IPS-18a (cell line): Measurements from ENCODE around the gene GLP2R.

Experiments
- H3K27ac ChIP-seq: one replicate; pipeline ENCODE4 v1.5.1; 2013; ENCODE audit warnings: low read length
- H3K27me3 ChIP-seq: one replicate; pipeline ENCODE4 v1.6.1; 2013; ENCODE audit warnings: mild to moderate bottlenecking, low read length; ENCODE audit not compliant: control insufficient read depth, insufficient read depth
- H3K36me3 ChIP-seq: one replicate; pipeline ENCODE4 v1.6.1; 2013; ENCODE audit warnings: low read depth, low read length; ENCODE audit not compliant: control insufficient read depth
- H3K4me1 ChIP-seq: one replicate; pipeline ENCODE4 v1.6.1; 2013; ENCODE audit warnings: low read depth, low read length; ENCODE audit not compliant: control insufficient read depth
- H3K4me3 ChIP-seq: one replicate; pipeline ENCODE4 v1.5.1; 2013; ENCODE audit warnings: low read length
- H3K9ac ChIP-seq: one replicate; pipeline ENCODE4 v1.6.1; 2013; ENCODE audit warnings: mild to moderate bottlenecking, low read length, moderate library complexity
- H3K9me3 ChIP-seq: one replicate; pipeline ENCODE4 v1.6.1; 2013; ENCODE audit warnings: low read depth, low read length; ENCODE audit not compliant: control insufficient read depth

Gene GLP2R

DNA sequence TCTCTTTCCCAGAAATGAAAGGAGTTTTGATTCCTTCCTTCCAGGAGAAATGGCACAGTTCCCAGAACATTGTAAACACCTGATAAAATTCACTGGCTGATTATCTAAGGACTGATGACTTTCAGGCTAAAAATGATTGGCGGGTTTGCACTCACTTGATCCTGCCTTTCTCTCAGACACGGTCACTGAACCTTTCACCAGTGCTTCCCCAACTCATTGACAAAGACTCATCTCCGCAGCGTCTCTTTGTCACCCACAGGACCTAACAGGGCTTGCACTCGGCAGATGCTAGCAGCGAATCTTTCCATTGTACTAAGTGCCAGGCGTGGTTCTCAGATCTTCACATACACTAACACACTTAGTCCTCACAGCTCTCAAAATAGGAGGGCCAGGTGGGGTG, 27.0 kb upstream of the GLP2R start:
- Histone ChIP-seq H3K4me3 (no peak overlapping the region), H3K4me1 (no peaks in the 10 kb centered on the region), H3K27me3 (no peaks in the 10 kb centered on the region)

DNA sequence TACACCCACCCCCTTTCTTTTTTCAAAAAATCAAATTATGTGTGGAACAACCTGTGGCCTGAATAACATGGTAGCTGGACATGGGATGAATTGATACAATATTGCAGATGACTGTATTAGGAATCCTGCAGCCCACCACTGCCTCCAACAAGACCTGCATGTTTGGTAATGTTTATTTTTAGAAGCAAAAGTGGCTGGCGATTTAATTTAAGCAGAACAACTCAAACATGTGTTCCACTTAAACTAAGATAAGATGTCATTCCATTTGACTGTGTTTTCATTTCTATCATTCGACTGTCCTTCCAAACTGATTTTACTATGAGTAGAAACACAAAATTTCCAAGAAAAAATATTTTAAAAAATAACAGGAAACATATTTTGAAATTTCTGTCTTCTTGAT, 24.2 kb upstream of the GLP2R start:
- no peaks in the 10 kb centered on the region for H3K27me3 ChIP-seq
- H3K4me3 ChIP-seq = no peak overlapping the region
- no peaks in the 10 kb centered on the region for H3K9me3 ChIP-seq
- H3K9ac ChIP-seq = no peak overlapping the region
- H3K27ac ChIP-seq = no peak overlapping the region
- H3K36me3 ChIP-seq = no peaks in the 10 kb centered on the region
- no peaks in the 10 kb centered on the region for H3K4me1 ChIP-seq

More for the DNA sequence above, 27.0 kb upstream of the GLP2R start:
- H3K9ac ChIP-seq = no peak overlapping the region
- no peaks in the 10 kb centered on the region for H3K36me3 ChIP-seq
- no peak overlapping the region for H3K27ac ChIP-seq
- no peaks in the 10 kb centered on the region for H3K9me3 ChIP-seq

GRCh38 chr17:9802294-9802693, 23.4 kb upstream of the GLP2R start:
- Histone ChIP-seq H3K4me3 (no peak overlapping the region), H3K9me3 (no peaks in the 10 kb centered on the region), H3K27me3 (no peaks in the 10 kb centered on the region), H3K36me3 (no peaks in the 10 kb centered on the region), H3K27ac (no peak overlapping the region), H3K9ac (no peak overlapping the region), H3K4me1 (no peaks in the 10 kb centered on the region)

DNA sequence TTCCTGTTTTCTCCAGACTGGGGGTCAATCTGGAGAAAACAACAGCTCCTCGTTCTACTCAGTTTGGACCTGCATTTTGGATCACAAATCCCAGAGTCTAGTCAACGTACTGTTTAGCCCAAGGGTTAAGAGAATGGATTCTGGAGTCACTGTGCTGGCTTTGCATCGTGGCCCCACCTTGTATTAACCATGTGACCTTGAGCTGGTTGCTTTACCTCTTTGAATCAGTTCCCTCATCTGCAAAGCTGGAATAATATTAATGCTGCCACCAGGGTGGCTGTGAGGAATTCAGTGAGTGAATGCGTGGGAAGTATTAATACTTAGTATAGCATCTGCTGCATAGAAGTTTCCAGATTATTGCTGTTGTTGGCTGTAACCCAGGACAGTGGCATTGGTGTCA, 23.0 kb upstream of the GLP2R start:
- Histone ChIP-seq H3K27ac (no peak overlapping the region), H3K36me3 (no peaks in the 10 kb centered on the region), H3K9ac (no peak overlapping the region)

GRCh38 chr17:9805769-9806168, 20.0 kb upstream of the GLP2R start:
- Histone ChIP-seq H3K27me3 (no peaks in the 10 kb centered on the region), H3K9ac (no peak overlapping the region), H3K4me1 (no peaks in the 10 kb centered on the region), H3K27ac (no peak overlapping the region), H3K4me3 (no peak overlapping the region), H3K9me3 (no peaks in the 10 kb centered on the region), H3K36me3 (no peaks in the 10 kb centered on the region)

More for the DNA sequence above, 23.0 kb upstream of the GLP2R start:
- H3K27me3 ChIP-seq = no peaks in the 10 kb centered on the region
- no peaks in the 10 kb centered on the region for H3K9me3 ChIP-seq
- H3K4me3 ChIP-seq = no peak overlapping the region
- no peaks in the 10 kb centered on the region for H3K4me1 ChIP-seq

DNA sequence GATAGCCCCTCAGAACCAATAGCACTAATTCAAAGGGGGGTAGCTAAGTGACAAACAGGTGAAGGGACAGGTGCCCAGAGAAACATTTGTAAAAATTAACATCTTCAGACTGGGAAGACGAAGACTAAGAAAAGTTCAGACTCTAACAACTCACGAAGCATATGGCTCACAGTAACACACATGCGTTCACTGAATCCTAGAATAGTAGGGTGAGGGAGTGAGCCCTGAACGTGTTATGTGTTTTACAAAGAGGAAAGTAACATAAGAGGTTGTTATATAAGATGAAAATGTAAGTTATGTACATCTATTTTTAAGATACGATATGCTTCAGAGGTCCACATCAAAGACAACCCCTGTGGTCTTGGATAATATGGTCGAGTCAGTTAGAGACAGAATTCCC, 19.0 kb upstream of the GLP2R start:
- Histone ChIP-seq H3K27me3 (no peaks in the 10 kb centered on the region), H3K9ac (no peak overlapping the region), H3K36me3 (no peaks in the 10 kb centered on the region), H3K27ac (no peak overlapping the region), H3K4me1 (no peaks in the 10 kb centered on the region), H3K9me3 (no peaks in the 10 kb centered on the region), H3K4me3 (no peak overlapping the region)

- Histone ChIP-seq H3K4me1 (no peaks in the 10 kb centered on the region), H3K9me3 (no peaks in the 10 kb centered on the region)
These were observed 16.3 kb upstream of the GLP2R start for GRCh38 chr17:9809409-9809808.

GRCh38 chr17:9810100-9810949, 15.4 kb upstream of the GLP2R start:
- Histone ChIP-seq H3K9ac (no peak overlapping the region), H3K27ac (no peak overlapping the region), H3K4me3 (no peak overlapping the region), H3K9me3 (no peaks in the 10 kb centered on the region), H3K4me1 (no peaks in the 10 kb centered on the region), H3K36me3 (no peaks in the 10 kb centered on the region), H3K27me3 (no peaks in the 10 kb centered on the region)

More at GRCh38 chr17:9809409-9809808, 16.3 kb upstream of the GLP2R start:
- Histone ChIP-seq H3K27me3 (no peaks in the 10 kb centered on the region), H3K27ac (no peak overlapping the region), H3K4me3 (no peak overlapping the region), H3K9ac (no peak overlapping the region), H3K36me3 (no peaks in the 10 kb centered on the region)

DNA sequence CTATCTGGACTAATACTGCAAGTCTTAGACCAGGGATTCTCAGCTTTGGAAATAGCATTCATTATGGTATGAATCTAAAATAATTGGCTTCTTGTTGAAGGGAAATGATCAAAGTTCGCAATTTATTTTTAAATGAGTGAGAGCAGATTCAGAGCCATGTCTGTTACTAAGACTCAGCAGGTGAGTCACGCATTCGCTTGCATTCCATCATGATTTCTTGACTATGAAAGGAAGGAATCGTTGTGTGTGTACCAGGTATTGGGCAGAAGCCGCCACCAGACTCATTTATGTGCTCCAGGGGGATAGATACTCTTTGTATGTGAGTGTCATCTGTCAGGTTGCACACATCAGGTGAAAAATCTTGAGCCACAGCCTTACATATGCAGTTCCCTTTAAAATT, 14.6 kb upstream of the GLP2R start:
- Histone ChIP-seq H3K27ac (no peak overlapping the region), H3K9me3 (no peaks in the 10 kb centered on the region), H3K4me1 (no peaks in the 10 kb centered on the region), H3K27me3 (no peaks in the 10 kb centered on the region), H3K9ac (no peak overlapping the region), H3K4me3 (no peak overlapping the region), H3K36me3 (no peaks in the 10 kb centered on the region)

GRCh38 chr17:9811537-9811936, 14.2 kb upstream of the GLP2R start:
- H3K27ac ChIP-seq = no peak overlapping the region
- H3K9me3 ChIP-seq = no peaks in the 10 kb centered on the region
- H3K36me3 ChIP-seq = no peaks in the 10 kb centered on the region
- no peak overlapping the region for H3K9ac ChIP-seq
- H3K4me3 ChIP-seq = no peak overlapping the region
- no peaks in the 10 kb centered on the region for H3K27me3 ChIP-seq
- H3K4me1 ChIP-seq = no peaks in the 10 kb centered on the region

DNA sequence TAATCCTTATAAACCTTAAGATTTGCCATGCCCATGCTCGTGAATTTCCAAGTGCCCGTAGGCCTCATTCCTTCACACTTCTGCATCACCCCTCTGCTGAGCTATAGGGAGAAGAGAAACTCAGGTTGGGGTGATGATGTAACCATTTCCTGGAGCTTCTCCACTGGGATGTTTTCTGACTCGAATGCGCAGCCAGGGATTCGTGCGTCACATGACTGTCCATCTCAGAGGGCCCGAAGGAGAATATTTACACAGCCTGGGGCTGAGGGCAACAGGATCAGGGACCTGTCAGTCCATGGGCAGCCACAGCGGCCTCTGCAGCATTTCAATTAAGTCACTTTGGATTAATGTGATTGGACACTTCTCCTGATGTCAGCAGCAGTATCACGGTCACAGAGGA, 12.6 kb upstream of the GLP2R start:
- Histone ChIP-seq H3K27ac (no peak overlapping the region), H3K36me3 (no peaks in the 10 kb centered on the region), H3K27me3 (no peaks in the 10 kb centered on the region), H3K4me3 (no peak overlapping the region), H3K9me3 (no peaks in the 10 kb centered on the region), H3K4me1 (no peaks in the 10 kb centered on the region), H3K9ac (no peak overlapping the region)

GRCh38 chr17:9814337-9814945, 11.3 kb upstream of the GLP2R start:
- no peaks in the 10 kb centered on the region for H3K4me1 ChIP-seq

More at GRCh38 chr17:9814337-9814945, 11.3 kb upstream of the GLP2R start:
- H3K27ac ChIP-seq = no peak overlapping the region
- no peaks in the 10 kb centered on the region for H3K36me3 ChIP-seq
- no peaks in the 10 kb centered on the region for H3K9me3 ChIP-seq
- H3K4me3 ChIP-seq = no peak overlapping the region
- H3K9ac ChIP-seq = no peak overlapping the region
- H3K27me3 ChIP-seq = no peaks in the 10 kb centered on the region
